Smooth muscle cell (in vitro differentiated cells): ENCODE results near the gene SMIM36. TPM values are rescaled to one million over a fixed set of nuclear protein-coding genes. Genes with fewer than 3 reads are reported as not detected.
"Not testable (repeated sequence)": the region's sequence is repeated elsewhere in the genome, so short reads cannot be mapped to it uniquely, and the experiment has no call there.

Experiments used
- DNase-seq: peaks from one replicate; lab custom pipeline; 2025; ENCODE audit not compliant: unreplicated experiment; lab: John Stamatoyannopoulos, UW
- H2AFZ ChIP-seq: fragments of 200-600 bp; sonication (generic); 2 replicates; pipeline ENCODE4 v1.6.0; 2016; ENCODE audit warnings: antibody characterized with exemption, low read depth, mild to moderate bottlenecking
- H3F3A ChIP-seq: fragments of 200-600 bp; sonication (generic); 2 replicates; pipeline ENCODE4 v1.6.0; 2017; ENCODE audit warnings: antibody characterized with exemption, low read depth
- H3K27ac ChIP-seq: fragments of 200-600 bp; sonication (generic); 2 replicates; pipeline ENCODE4 v1.5.1; 2016; ENCODE audit warnings: low read depth, mild to moderate bottlenecking
- H3K27me3 ChIP-seq: fragments of 200-600 bp; sonication (generic); 2 replicates; pipeline ENCODE4 v1.6.1; 2016; ENCODE audit warnings: low read depth, mild to moderate bottlenecking
- H3K36me3 ChIP-seq: fragments of 200-600 bp; sonication (generic); 2 replicates; pipeline ENCODE4 v1.5.1; 2016; ENCODE audit warnings: low read depth
- H3K4me1 ChIP-seq: fragments of 200-600 bp; sonication (generic); 2 replicates; pipeline ENCODE4 v1.5.1; 2016; ENCODE audit warnings: low read depth
- H3K4me2 ChIP-seq: fragments of 200-600 bp; sonication (generic); 2 replicates; pipeline ENCODE4 v1.6.0; 2016; ENCODE audit warnings: mild to moderate bottlenecking
- H3K4me3 ChIP-seq: fragments of 200-600 bp; sonication (generic); 2 replicates; pipeline ENCODE4 v1.5.1; 2016; ENCODE audit warnings: mild to moderate bottlenecking
- H3K79me2 ChIP-seq: fragments of 200-600 bp; sonication (generic); 2 replicates; pipeline ENCODE4 v1.6.0; 2016; ENCODE audit warnings: low read depth, mild to moderate bottlenecking
- H3K9ac ChIP-seq: fragments of 200-600 bp; sonication (generic); 2 replicates; pipeline ENCODE4 v1.6.0; 2016; ENCODE audit warnings: low read depth
- H3K9me3 ChIP-seq: fragments of 200-600 bp; sonication (generic); replicated peaks from 2 replicates; pipeline ENCODE4 v1.5.1; 2016; ENCODE audit warnings: low read depth
- H4K20me1 ChIP-seq: fragments of 200-600 bp; sonication (generic); 2 replicates; pipeline ENCODE4 v1.6.0; 2016; ENCODE audit warnings: low read depth
- CTCF ChIP-seq: fragments of 200-600 bp; sonication (generic); IDR thresholded peaks from 2 replicates; pipeline ENCODE4 v1.5.1; 2017; ENCODE audit warnings: borderline replicate concordance, mild to moderate bottlenecking, antibody characterized with exemption; ENCODE audit not compliant: insufficient read depth, poor library complexity, severe bottlenecking
- WGBS: methylation state at CpG from one replicate; pipeline ENCODE4 v1.1.7; 2016; ENCODE audit warnings: low lambda C conversion rate; 5-methylcytosine and 5-hydroxymethylcytosine counted together
- polyA plus RNA-seq: library from polyadenylated mRNA; unstranded; fragments of >200 nt; fragmentation: Nextera tagmentation; extraction: Ambion mirVana; gene quantifications from 2 replicates; pipeline ENCODE4 v1.2.1, GENCODE V29; 2016
- total RNA-seq: library from RNA; depleted of rRNA; stranded (reverse); fragments of >200 nt; gene quantifications from 2 replicates; pipeline ENCODE4 v1.2.3, GENCODE V29; 2014

The SMIM36 gene
- total and polyA plus RNA-seq, 2 experiments from 2014 or later, result not detected

GRCh38 chr17:55427587-55427882 is 83.7 kb downstream of the SMIM36 start:
- no peak for TF ChIP-seq CTCF
- H3K9ac ChIP-seq, result no peak overlapping the region
- H3F3A ChIP-seq, result no peaks in the 10 kb centered on the region
- no peak overlapping the region for H3K27ac ChIP-seq
- H3K9me3 ChIP-seq, result no peaks in the 10 kb centered on the region
- H3K36me3 ChIP-seq, result no peaks in the 10 kb centered on the region
- H3K4me3 ChIP-seq, result no peak overlapping the region
- WGBS, result 90% methylated on average over 2 of the region's 2 CpGs
- H3K4me1 ChIP-seq, result peaks cover 3% of the 10 kb centered on the region
- no peaks in the 10 kb centered on the region for H3K27me3 ChIP-seq
- DNase-seq, result no peak
- no peak overlapping the region for H3K4me2 ChIP-seq
- no peaks in the 10 kb centered on the region for H3K79me2 ChIP-seq
- no peak overlapping the region for H2AFZ ChIP-seq
- no peaks in the 10 kb centered on the region for H4K20me1 ChIP-seq

- DNase-seq, result no peak
- H4K20me1 ChIP-seq, result no peaks in the 10 kb centered on the region
- no peaks in the 10 kb centered on the region for H3K79me2 ChIP-seq
- H3K9me3 ChIP-seq, result no peaks in the 10 kb centered on the region
- H3K4me1 ChIP-seq, result no peaks in the 10 kb centered on the region
- no peaks in the 10 kb centered on the region for H3K27me3 ChIP-seq
- H3K9ac ChIP-seq, result no peak overlapping the region
- H3K4me3 ChIP-seq, result no peak overlapping the region
- no peak for TF ChIP-seq CTCF
- no peaks in the 10 kb centered on the region for H3K36me3 ChIP-seq
- WGBS, result 38% methylated on average over 2 of the region's 2 CpGs
- no peak overlapping the region for H2AFZ ChIP-seq
- H3F3A ChIP-seq, result no peaks in the 10 kb centered on the region
- H3K27ac ChIP-seq, result no peak overlapping the region
- H3K4me2 ChIP-seq, result no peak overlapping the region
Observed at GRCh38 chr17:55426851-55427586, 84.2 kb downstream of the SMIM36 start.

- Histone ChIP-seq H3K9me3 (no peaks in the 10 kb centered on the region), H3K4me3 (no peak overlapping the region), H3K79me2 (peaks cover 5% of the 10 kb centered on the region), H3K36me3 (no peaks in the 10 kb centered on the region), H3K4me1 (peaks cover 6% of the 10 kb centered on the region), H3K27ac (no peak overlapping the region), H3K27me3 (no peaks in the 10 kb centered on the region), H3K4me2 (no peak overlapping the region), H4K20me1 (no peaks in the 10 kb centered on the region), H2AFZ (no peak overlapping the region), H3F3A (no peaks in the 10 kb centered on the region), H3K9ac (no peak overlapping the region)
- TF ChIP-seq CTCF, result no peak
- WGBS, result 75% methylated on average over 4 of the region's 4 CpGs
- DNase-seq, result no peak
Observed at GRCh38 chr17:55424893-55425540, 86.2 kb downstream of the SMIM36 start.

- no peak overlapping the region for H3K4me2 ChIP-seq
- TF ChIP-seq CTCF, result no peak
- no peaks in the 10 kb centered on the region for H4K20me1 ChIP-seq
- no peak overlapping the region for H3K27ac ChIP-seq
- no peaks in the 10 kb centered on the region for H3K27me3 ChIP-seq
- no peaks in the 10 kb centered on the region for H3F3A ChIP-seq
- H3K36me3 ChIP-seq, result no peaks in the 10 kb centered on the region
- H3K9me3 ChIP-seq, result no peaks in the 10 kb centered on the region
- no peak for DNase-seq
- H2AFZ ChIP-seq, result no peak overlapping the region
- H3K9ac ChIP-seq, result no peak overlapping the region
- H3K4me3 ChIP-seq, result no peak overlapping the region
- peaks cover 12% of the 10 kb centered on the region for H3K79me2 ChIP-seq
- 84% methylated on average over 3 of the region's 3 CpGs for WGBS
- peaks cover 10% of the 10 kb centered on the region for H3K4me1 ChIP-seq
Observed at GRCh38 chr17:55423535-55423934, 87.7 kb downstream of the SMIM36 start.

- DNase-seq, H3K27me3 ChIP-seq, H4K20me1 ChIP-seq, H3K4me3 ChIP-seq, H3K4me1 ChIP-seq, H3F3A ChIP-seq, H2AFZ ChIP-seq, H3K9me3 ChIP-seq, H3K4me2 ChIP-seq, H3K9ac ChIP-seq, H3K27ac ChIP-seq, H3K36me3 ChIP-seq: not testable (repeated sequence)
- peaks cover 19% of the 10 kb centered on the region for H3K79me2 ChIP-seq
- WGBS, result 91% methylated on average over 6 of the region's 6 CpGs
Observed at GRCh38 chr17:55422828-55423164, 88.5 kb downstream of the SMIM36 start.
